NCI-H1417 (cell line): ENCODE results near the gene CT45A3.
"Not testable (repeated sequence)": the region's sequence is repeated elsewhere in the genome, so short reads cannot be mapped to it uniquely, and the experiment has no call there.

Source experiments
- DNase-seq, 3 experiments: peaks; one replicate each; lab custom pipeline; 2025; lab: John Stamatoyannopoulos, UW

CT45A3 gene

GRCh38 chrX:135768091-135768490 is at the start of gene CT45A3:
Gene CT45A3, minus strand, starts transcription at chrX:135768191. Its CDS starts 3,747 bp downstream, at chrX:135764444.
- not testable (repeated sequence) for DNase-seq

GRCh38 chrX:135802687-135803086 is 34.7 kb upstream of the CT45A3 start, which contains the start of gene CT45A6:
Gene CT45A6, minus strand, starts transcription at chrX:135802787. Its CDS starts 3,794 bp downstream, at chrX:135798993.
- DNase-seq, result not testable (repeated sequence)

GRCh38 chrX:135785403-135785802 is 17.4 kb upstream of the CT45A3 start, which contains the start of gene CT45A5:
Gene CT45A5, minus strand, starts transcription at chrX:135785503. Its CDS starts 3,774 bp downstream, at chrX:135781729.
- not testable (repeated sequence) for DNase-seq

GRCh38 chrX:135744739-135745138 is 23.3 kb downstream of the CT45A3 start:
- DNase-seq, result not testable (repeated sequence)

GRCh38 chrX:135741192-135741715 is 26.7 kb downstream of the CT45A3 start:
- DNase-seq, result no peak

GRCh38 chrX:135740681-135741149 is 27.3 kb downstream of the CT45A3 start:
- DNase-seq, result no peak

GRCh38 chrX:135737366-135738071 is 30.5 kb downstream of the CT45A3 start:
- DNase-seq, result no peak

- not testable (repeated sequence) for DNase-seq
These were observed 33.3 kb downstream of the CT45A3 start for GRCh38 chrX:135734666-135735065.

- no peak for DNase-seq
These were observed 54.2 kb downstream of the CT45A3 start for GRCh38 chrX:135713795-135714194.

- not testable (repeated sequence) for DNase-seq
These were observed 54.8 kb downstream of the CT45A3 start, which contains the start of gene CT45A1 for GRCh38 chrX:135713183-135713689. Gene CT45A1, plus strand, starts transcription at chrX:135713639. Its CDS starts 5,302 bp downstream, at chrX:135718941.
